ENCODE data around the gene STK16.

STK16 gene

GRCh38 chr2:219210886-219211362 lies 34.4 kb upstream of the STK16 start:
- H3K4me2 ChIP-seq: 0 out of 22 replicates have a peak overlapping the region, but pooled peaks of 2 of the 11 experiments have one; percentile 16 to 35
- peak overlapping the region in 5 of 11 experiments; percentile 4 to 84 (median 48); a peak in 4 of 22 replicates for H3K9ac ChIP-seq
- H3K36me3 ChIP-seq: peaks cover 31 to 80% (median 63%) of the 10 kb centered on the region in 11 experiments
- H4K20me1 ChIP-seq: peaks cover 0 to 49% (median 6%) of the 10 kb centered on the region in 11 experiments; a peak in 11 of 22 replicates
- H3K9me3 ChIP-seq (replicated peaks in 1 of 11): no peaks in the 10 kb centered on the region
- no peaks in the 10 kb centered on the region for H3K27me3 ChIP-seq
- TF ChIP-seq Cebpa-rat (IDR thresholded peaks at IDR 0.05): no peak
- no peak overlapping the region; a peak in 1 of 22 replicates for H3K27ac ChIP-seq
- peaks cover 38 to 54% (median 46%) of the 10 kb centered on the region in 10 experiments for H3K4me1 ChIP-seq
- no peak overlapping the region for H3K4me3 ChIP-seq

- Histone ChIP-seq H3K9ac (no peak overlapping the region), H3K36me3 (peaks cover 31 to 84% (median 62%) of the 10 kb centered on the region in 11 experiments), H3K4me1 (peaks cover 47 to 61% (median 53%) of the 10 kb centered on the region in 10 experiments), H3K4me2 (no peak overlapping the region), H3K9me3 (replicated peaks in 1 of 11) (no peaks in the 10 kb centered on the region), H4K20me1 (peaks cover 0 to 47% (median 1%) of the 10 kb centered on the region in 11 experiments; a peak in 10 of 22 replicates), H3K27me3 (no peaks in the 10 kb centered on the region), H3K4me3 (no peak overlapping the region), H3K27ac (peak overlapping the region in 2 of 11 experiments; percentile 1 to 4; a peak in 1 of 22 replicates)
- TF ChIP-seq Cebpa-rat (IDR thresholded peaks at IDR 0.05): no peak
These were observed 32.3 kb upstream of the STK16 start for GRCh38 chr2:219213026-219213415.

DNA sequence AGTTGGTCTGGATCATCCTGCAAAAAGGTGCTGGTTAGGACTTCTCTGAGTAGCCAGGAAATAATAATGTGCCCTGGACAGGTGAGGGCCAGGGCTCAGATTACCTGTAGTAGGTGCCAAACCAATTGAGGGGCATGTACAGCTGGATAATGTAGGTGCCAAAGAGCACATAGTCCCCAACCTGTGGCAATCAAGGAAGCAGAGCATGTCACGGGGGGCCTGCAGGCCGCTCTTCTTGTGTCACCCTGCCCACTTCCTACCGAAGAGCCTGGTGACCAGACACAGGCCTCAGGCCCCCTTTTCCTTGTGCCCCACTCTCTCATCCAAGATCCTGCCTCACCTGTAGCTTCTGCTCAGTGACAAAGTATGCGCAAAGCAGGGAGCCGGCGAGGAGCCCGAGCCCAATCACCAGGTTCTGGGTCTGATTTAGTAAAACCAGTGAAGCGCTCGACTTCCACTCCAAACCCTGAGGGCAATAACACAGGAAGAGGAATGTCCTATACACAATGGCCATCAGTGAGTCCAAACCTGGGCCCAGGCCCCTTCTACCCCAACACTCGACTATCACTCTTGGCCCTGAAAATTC lies 31.7 kb upstream of the STK16 start:
- peaks cover 26 to 78% (median 57%) of the 10 kb centered on the region in 11 experiments for H3K36me3 ChIP-seq

GRCh38 chr2:219214141-219214540 lies 31.1 kb upstream of the STK16 start:
- Histone ChIP-seq H3K27ac (no peak overlapping the region; a peak in 1 of 22 replicates), H4K20me1 (peaks cover 0 to 36% (median 5%) of the 10 kb centered on the region in 11 experiments; a peak in 13 of 22 replicates), H3K36me3 (peaks cover 20 to 73% (median 52%) of the 10 kb centered on the region in 11 experiments; a peak in 21 of 22 replicates), H3K4me1 (peaks cover 47 to 61% (median 51%) of the 10 kb centered on the region in 10 experiments), H3K4me2 (no peak overlapping the region), H3K4me3 (no peak overlapping the region), H3K27me3 (no peaks in the 10 kb centered on the region), H3K9me3 (replicated peaks in 1 of 11) (no peaks in the 10 kb centered on the region), H3K9ac (peak overlapping the region in 4 of 11 experiments; percentile 2 to 37 (median 20); a peak in 4 of 22 replicates)
- no peak for TF ChIP-seq Cebpa-rat (IDR thresholded peaks at IDR 0.05)

More for the DNA sequence above, 31.7 kb upstream of the STK16 start:
- TF ChIP-seq Cebpa-rat (IDR thresholded peaks at IDR 0.05): no peak
- H3K4me3 ChIP-seq: no peak overlapping the region
- no peaks in the 10 kb centered on the region for H3K9me3 ChIP-seq (replicated peaks in 1 of 11)
- H4K20me1 ChIP-seq: peaks cover 0 to 42% (median 5%) of the 10 kb centered on the region in 11 experiments; a peak in 8 of 22 replicates
- H3K9ac ChIP-seq: peak overlapping the region in 4 of 11 experiments; percentile 2 to 37 (median 15); a peak in 2 of 22 replicates
- H3K27me3 ChIP-seq: no peaks in the 10 kb centered on the region
- peak overlapping the region in 1 of 11 experiments; percentile 1; a peak in 1 of 22 replicates for H3K27ac ChIP-seq
- H3K4me1 ChIP-seq: peaks cover 47 to 61% (median 53%) of the 10 kb centered on the region in 10 experiments
- H3K4me2 ChIP-seq: no peak overlapping the region

DNA sequence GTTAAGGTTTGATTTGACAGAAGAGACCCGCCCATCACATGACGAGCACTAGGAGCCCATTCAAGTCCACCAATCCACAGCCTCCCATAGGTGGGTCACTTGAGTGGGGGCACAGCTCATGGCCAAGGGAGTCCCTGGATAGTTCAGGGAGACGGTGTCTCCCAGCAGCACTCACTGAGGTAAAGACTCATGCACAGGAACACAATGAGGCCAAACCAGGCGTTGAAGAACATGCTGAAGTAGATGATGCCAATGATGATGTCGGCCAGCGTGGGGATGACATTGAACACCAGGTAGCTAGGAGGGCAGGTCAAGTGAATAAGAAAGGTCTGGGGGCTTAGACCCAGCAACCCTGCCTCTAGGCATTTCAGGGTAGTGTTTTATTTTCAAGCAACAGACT lies 30.5 kb upstream of the STK16 start:
- H4K20me1 ChIP-seq: peaks cover under 1 to 37% (median 7%) of the 10 kb centered on the region in 11 experiments; a peak in 14 of 22 replicates
- H3K27ac ChIP-seq: no peak overlapping the region
- TF ChIP-seq Cebpa-rat (IDR thresholded peaks at IDR 0.05): no peak
- H3K4me3 ChIP-seq: no peak overlapping the region
- H3K36me3 ChIP-seq: peaks cover 20 to 70% (median 49%) of the 10 kb centered on the region in 11 experiments
- H3K9ac ChIP-seq: no peak overlapping the region; a peak in 1 of 22 replicates
- no peaks in the 10 kb centered on the region for H3K27me3 ChIP-seq
- H3K4me2 ChIP-seq: no peak overlapping the region
- peaks cover 47 to 61% (median 51%) of the 10 kb centered on the region in 10 experiments for H3K4me1 ChIP-seq
- H3K9me3 ChIP-seq (replicated peaks in 1 of 11): no peaks in the 10 kb centered on the region

- no peak for TF ChIP-seq Cebpa-rat (IDR thresholded peaks at IDR 0.05)
- Histone ChIP-seq H3K9me3 (replicated peaks in 1 of 11) (no peaks in the 10 kb centered on the region), H3K4me2 (peak overlapping the region in 10 of 11 experiments; percentile 26 to 100 (median 98); a peak in 17 of 22 replicates), H3K36me3 (peaks cover 27 to 70% (median 50%) of the 10 kb centered on the region in 11 experiments), H3K4me1 (peaks cover 40 to 61% (median 50%) of the 10 kb centered on the region in 10 experiments), H3K9ac (peak overlapping the region in 2 of 11 experiments; percentile 15 to 45; a peak in 2 of 22 replicates), H4K20me1 (peaks cover 4 to 42% (median 17%) of the 10 kb centered on the region in 11 experiments; a peak in 15 of 22 replicates), H3K27me3 (no peaks in the 10 kb centered on the region), H3K4me3 (no peak overlapping the region), H3K27ac (peak overlapping the region in 1 of 11 experiments; percentile 85; a peak in 3 of 22 replicates)
These were observed 29.3 kb upstream of the STK16 start for GRCh38 chr2:219215871-219216534.

DNA sequence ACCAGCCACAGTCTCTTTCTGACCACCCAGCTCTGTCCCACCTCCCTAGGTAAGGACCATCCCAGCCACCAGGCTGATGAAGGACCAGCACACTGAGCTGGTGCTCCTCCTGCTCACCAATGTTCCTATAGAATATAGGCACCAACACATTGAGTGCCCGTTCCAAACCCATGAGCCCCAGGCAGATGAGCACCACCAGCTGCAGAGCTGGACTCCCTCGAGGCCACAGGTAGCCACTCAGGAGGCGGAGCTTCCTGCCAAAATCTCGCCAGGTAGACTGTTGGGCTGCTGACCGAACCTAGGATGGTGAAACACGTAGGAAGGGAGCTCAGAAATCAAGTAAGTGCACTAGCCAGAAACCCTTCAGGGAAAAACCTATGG lies 28.8 kb upstream of the STK16 start:
- Histone ChIP-seq H3K4me2 (peak overlapping the region; percentile 26 to 100 (median 98); a peak in 18 of 22 replicates), H3K36me3 (peaks cover 32 to 72% (median 52%) of the 10 kb centered on the region in 11 experiments), H3K27me3 (no peaks in the 10 kb centered on the region)

GRCh38 chr2:219218217-219218731 lies 27.0 kb upstream of the STK16 start:
- Histone ChIP-seq H3K4me3 (peak overlapping the region; percentile 47 to 72 (median 61)), H3K9ac (peak overlapping the region; percentile 31 to 89 (median 74); a peak in 21 of 22 replicates), H3K27me3 (no peaks in the 10 kb centered on the region), H3K36me3 (peaks cover 43 to 74% (median 57%) of the 10 kb centered on the region in 11 experiments), H3K4me1 (peaks cover 40 to 58% (median 51%) of the 10 kb centered on the region in 10 experiments), H3K27ac (peak overlapping the region in 10 of 11 experiments; percentile 57 to 89 (median 74); a peak in 20 of 22 replicates), H3K4me2 (peak overlapping the region; percentile 87 to 100 (median 98)), H3K9me3 (replicated peaks in 1 of 11) (no peaks in the 10 kb centered on the region), H4K20me1 (peaks cover 4 to 52% (median 31%) of the 10 kb centered on the region in 11 experiments; a peak in 16 of 22 replicates)
- TF ChIP-seq Cebpa-rat (IDR thresholded peaks at IDR 0.05): no peak

More for the DNA sequence above, 28.8 kb upstream of the STK16 start:
- Histone ChIP-seq H4K20me1 (peaks cover 4 to 42% (median 18%) of the 10 kb centered on the region in 11 experiments; a peak in 15 of 22 replicates), H3K9me3 (replicated peaks in 1 of 11) (no peaks in the 10 kb centered on the region), H3K4me1 (peaks cover 40 to 58% (median 51%) of the 10 kb centered on the region in 10 experiments), H3K9ac (peak overlapping the region in 4 of 11 experiments; percentile 15 to 86 (median 60); a peak in 4 of 22 replicates), H3K27ac (peak overlapping the region in 3 of 11 experiments; percentile 69 to 89 (median 85); a peak in 3 of 22 replicates), H3K4me3 (no peak overlapping the region)
- TF ChIP-seq Cebpa-rat (IDR thresholded peaks at IDR 0.05): no peak

Measured in BLaER1 treated with 17β-estradiol and CSF1 and Interleukin-3, amounts not matched to agents 10 nM and 100 nM (cell line).